Type B pancreatic cell (in vitro differentiated cells): Measurements from ENCODE around the gene CARM1. TPM values are rescaled to one million over a fixed set of nuclear protein-coding genes. Genes with fewer than 3 reads are reported as not detected.

Experiments
- DNase-seq: peaks from one replicate; pipeline ENCODE4 v3.0.0; 2021; ENCODE audit warnings: mixed read lengths; ENCODE audit not compliant: unreplicated experiment; ENCODE audit errors: extremely low spot score
- H3K27ac Mint-ChIP-seq: 2 replicates; pipeline ENCODE4 v1.8.0; 2021; ENCODE audit warnings: mild to moderate bottlenecking, mixed read lengths
- H3K27me3 Mint-ChIP-seq: 2 replicates; pipeline ENCODE4 v1.8.0; 2021; ENCODE audit warnings: mixed read lengths
- H3K36me3 Mint-ChIP-seq: 2 replicates; pipeline ENCODE4 v1.8.0; 2021; ENCODE audit warnings: mixed read lengths
- H3K4me1 Mint-ChIP-seq: one replicate; pipeline ENCODE4 v1.8.0; 2021; ENCODE audit warnings: mixed read lengths; ENCODE audit not compliant: unreplicated experiment
- H3K4me3 Mint-ChIP-seq: 2 replicates; pipeline ENCODE4 v1.8.0; 2021; ENCODE audit warnings: mild to moderate bottlenecking, mixed read lengths
- H3K9me3 Mint-ChIP-seq: 2 replicates; pipeline ENCODE4 v1.8.0; 2021; ENCODE audit warnings: mixed read lengths
- CTCF ChIP-seq: fragments of 200-600 bp; sonication (generic); conservative IDR thresholded peaks from 2 replicates; pipeline ENCODE4 v1.5.0; 2021; ENCODE audit warnings: antibody characterized with exemption, mild to moderate bottlenecking
- microRNA-seq: library from miRNA; unstranded; fragments of <30 nt; microRNA quantifications from one replicate; pipeline ENCODE4, GENCODE V29; 2020
- total RNA-seq: library from RNA; stranded (reverse); gene quantifications from 2 replicates; pipeline ENCODE4 v1.2.1, GENCODE V29; 2021; ENCODE audit warnings: low replicate concordance

Gene CARM1
- total RNA-seq, 1 donor from 2014 or later = 81.9 TPM

- peak overlapping the region; percentile 76 for H3K27ac Mint-ChIP-seq
- peaks cover 22% of the 10 kb centered on the region for H3K36me3 Mint-ChIP-seq
- TF ChIP-seq CTCF = no peak
- no peaks in the 10 kb centered on the region for H3K9me3 Mint-ChIP-seq
- no peak for DNase-seq
- H3K4me3 Mint-ChIP-seq = peak overlapping the region; percentile 56
- no peaks in the 10 kb centered on the region for H3K27me3 Mint-ChIP-seq
- H3K4me1 Mint-ChIP-seq = peaks cover 46% of the 10 kb centered on the region
These were observed 95.5 kb downstream of the CARM1 start for GRCh38 chr19:10966809-10967208.

GRCh38 chr19:10968527-10969135, 97.3 kb downstream of the CARM1 start:
- Mint-ChIP-seq H3K9me3 (no peaks in the 10 kb centered on the region), H3K4me1 (peaks cover 40% of the 10 kb centered on the region), H3K36me3 (peaks cover 25% of the 10 kb centered on the region), H3K27me3 (no peaks in the 10 kb centered on the region), H3K4me3 (peak overlapping the region; percentile 56), H3K27ac (peak overlapping the region; percentile 80)
- TF ChIP-seq CTCF = no peak
- DNase-seq = no peak

- Mint-ChIP-seq H3K4me1 (peaks cover 40% of the 10 kb centered on the region), H3K27ac (no peak overlapping the region), H3K9me3 (no peaks in the 10 kb centered on the region), H3K4me3 (no peak overlapping the region), H3K36me3 (peaks cover 23% of the 10 kb centered on the region), H3K27me3 (no peaks in the 10 kb centered on the region)
- TF ChIP-seq CTCF = no peak
- DNase-seq = no peak
These were observed 99.9 kb downstream of the CARM1 start for GRCh38 chr19:10971107-10971726.

Small RNA genes lying within 50 kb of the gene (microRNA-seq; reads per million reads assigned to microRNA genes)
- gene MIR6793 = 1.7 reads per million

Other genes starting within 250 kb of the CARM1 start
- gene SLC44A2, start 246.0 kb upstream of the CARM1 start, total RNA-seq = 148 and 227 TPM in 2 replicates
- gene ILF3, start 217.2 kb upstream of the CARM1 start, total RNA-seq = 297 and 524 TPM in 2 replicates
- gene QTRT1, start 170.1 kb upstream of the CARM1 start, total RNA-seq = 39.2 and 67.7 TPM in 2 replicates
- gene DNM2, start 153.5 kb upstream of the CARM1 start, total RNA-seq = 119 and 123 TPM in 2 replicates
- 23.0 and 30.9 TPM in 2 replicates for gene TMED1, start 35.3 kb upstream of the CARM1 start, total RNA-seq
- 0.45 and 1.1 TPM in 2 replicates for gene C19orf38, start 23.1 kb upstream of the CARM1 start, total RNA-seq
- 58.5 and 124 TPM in 2 replicates for gene YIPF2, start 57.1 kb downstream of the CARM1 start, total RNA-seq
- gene TIMM29, start 57.3 kb downstream of the CARM1 start, total RNA-seq = 31.8 and 33.7 TPM in 2 replicates
- 182 and 244 TPM in 2 replicates for gene SMARCA4, start 89.5 kb downstream of the CARM1 start, total RNA-seq
- gene LDLR, start 217.9 kb downstream of the CARM1 start, total RNA-seq = 67.4 and 103 TPM in 2 replicates